SK-N-SH (cell line): Measurements from ENCODE around the gene USP19. TPM values are rescaled to one million over a fixed set of nuclear protein-coding genes. Genes with fewer than 3 reads are reported as not detected.

Source experiments
- CTCF ChIA-PET: fragments of 300-600, 350-600 bp; formaldehyde crosslinking; extraction: SDS; loops from one replicate; lab custom pipeline; 2021; lab: Yijun Ruan, JAX
- POLR2A ChIA-PET: fragments of 350-600 bp; sonication (Branson Sonifier 250); formaldehyde crosslinking; extraction: SDS; loops from one replicate; lab custom pipeline; 2020; ENCODE audit warnings: antibody characterized with exemption, inconsistent platforms; lab: Yijun Ruan, JAX
- DNase-seq: peaks from one replicate; pipeline ENCODE4 v3.0.0; 2012
- H2AFZ ChIP-seq: fragments of 200-600 bp; sonication (generic); 2 replicates; pipeline ENCODE4 v1.8.1; 2016; ENCODE audit warnings: antibody characterized with exemption, mild to moderate bottlenecking, low read depth
- H3F3A ChIP-seq: fragments of 200-600 bp; sonication (generic); replicated peaks from 2 replicates; pipeline ENCODE3; 2016; ENCODE audit warnings: antibody characterized with exemption, mild to moderate bottlenecking; ENCODE audit not compliant: insufficient read depth
- H3K27ac ChIP-seq, 2 experiments: fragments of 200-500 bp in 1 of 2; fragments of 200-600 bp in 1 of 2; sonication (Bioruptor generic) in 1 of 2; sonication (generic), shearing (Covaris generic) in 1 of 2; 2 replicates each; pipeline versions ENCODE4 v1.5.1 to v1.6.1; 2014 to 2016; ENCODE audit warnings: low read depth in 2 of 2, inconsistent platforms in 1 of 2, low read length in 1 of 2, mild to moderate bottlenecking in 1 of 2, mixed read lengths in 1 of 2
- H3K27me3 ChIP-seq: fragments of 200-600 bp; sonication (generic), shearing (Covaris generic); 2 replicates; pipeline ENCODE4 v1.6.1; 2016; ENCODE audit warnings: mixed run types; ENCODE audit not compliant: insufficient read depth
- H3K36me3 ChIP-seq, 2 experiments: fragments of 200-500 bp in 1 of 2; fragments of 200-600 bp in 1 of 2; sonication (Bioruptor generic) in 1 of 2; sonication (generic) in 1 of 2; replicated peaks in 1 of 2; 2 replicates each; pipeline versions ENCODE3 to v1.5.1; 2014 to 2016; ENCODE audit warnings: low read length in 1 of 2, mild to moderate bottlenecking in 1 of 2; ENCODE audit not compliant: insufficient read depth in 2 of 2, control insufficient read depth in 1 of 2
- H3K4me1 ChIP-seq, 2 experiments: fragments of 200-500 bp in 1 of 2; fragments of 200-600 bp in 1 of 2; sonication (Bioruptor generic) in 1 of 2; sonication (generic), shearing (Covaris generic) in 1 of 2; 2 replicates each; pipeline versions ENCODE4 v1.5.1 to v1.6.1; 2014 to 2016; ENCODE audit warnings: low read depth in 1 of 2, low read length in 1 of 2, mixed run types in 1 of 2; ENCODE audit not compliant: insufficient read depth in 2 of 2, control insufficient read depth in 1 of 2
- H3K4me2 ChIP-seq: fragments of 200-600 bp; sonication (generic), shearing (Covaris generic); 2 replicates; pipeline ENCODE4 v1.6.1; 2017; ENCODE audit warnings: mixed run types
- H3K4me3 ChIP-seq, 2 experiments: fragments of 200-500 bp in 1 of 2; fragments of 200-600 bp in 1 of 2; sonication (Bioruptor generic) in 1 of 2; sonication (generic), shearing (Covaris generic) in 1 of 2; 2 replicates each; pipeline versions ENCODE4 v1.5.1 to v1.8.1; 2014 to 2016; ENCODE audit warnings: low read depth in 2 of 2, inconsistent platforms in 1 of 2, low read length in 1 of 2, mild to moderate bottlenecking in 1 of 2, mixed read lengths in 1 of 2, moderate library complexity in 1 of 2
- H3K79me2 ChIP-seq: fragments of 200-600 bp; sonication (generic); 2 replicates; pipeline ENCODE4 v1.8.1; 2017; ENCODE audit warnings: mild to moderate bottlenecking; ENCODE audit not compliant: insufficient read depth
- H3K9ac ChIP-seq: fragments of 200-600 bp; sonication (generic); 2 replicates; pipeline ENCODE4 v1.6.1; 2017; ENCODE audit warnings: mixed run types
- H3K9me2 ChIP-seq: fragments of 200-600 bp; sonication (generic); 2 replicates; pipeline ENCODE4 v1.6.1; 2017; ENCODE audit warnings: mixed run types
- H3K9me3 ChIP-seq: fragments of 200-600 bp; sonication (generic); 2 replicates; pipeline ENCODE4 v1.6.1; 2017; ENCODE audit warnings: mixed run types, mild to moderate bottlenecking, moderate library complexity
- H4K20me1 ChIP-seq: fragments of 200-600 bp; sonication (generic); 2 replicates; pipeline ENCODE4 v1.6.1; 2017; ENCODE audit warnings: mild to moderate bottlenecking, mixed run types; ENCODE audit not compliant: insufficient read depth
- CTCF ChIP-seq: fragments of 200-600 bp; sonication (generic); IDR thresholded peaks from 2 replicates; pipeline ENCODE4 v1.6.1; 2017; ENCODE audit warnings: antibody characterized with exemption, mild to moderate bottlenecking, moderate library complexity
- ELF1 ChIP-seq: IDR thresholded peaks from 2 replicates; pipeline ENCODE4 v1.4.0; 2012
- EZH2phosphoT487 ChIP-seq: fragments of 200-600 bp; sonication (generic); IDR thresholded peaks from 2 replicates; pipeline ENCODE4 v1.6.1; 2017; ENCODE audit warnings: low read depth, mixed run types, mild to moderate bottlenecking, antibody characterized with exemption, moderate library complexity, borderline replicate concordance
- FOXJ3 ChIP-seq: sonication (generic); formaldehyde crosslinking; IDR thresholded peaks from 2 replicates; pipeline ENCODE4 v1.5.1; 2020; ENCODE audit warnings: mild to moderate bottlenecking, missing genetic modification reagents
- GABPA ChIP-seq: IDR thresholded peaks from 2 replicates; pipeline ENCODE4 v1.4.0; 2012; ENCODE audit warnings: low read depth, mild to moderate bottlenecking
- JUND ChIP-seq: IDR thresholded peaks from 2 replicates; pipeline ENCODE4 v1.4.0; 2012
- MAX ChIP-seq: IDR thresholded peaks from 2 replicates; pipeline ENCODE4 v1.4.0; 2012; ENCODE audit warnings: low read depth
- MXI1 ChIP-seq: IDR thresholded peaks from 2 replicates; pipeline ENCODE4 v1.6.1; 2012; ENCODE audit warnings: mild to moderate bottlenecking, low read depth, low read length, improper control_type of control experiment
- NFIC ChIP-seq: IDR thresholded peaks from 2 replicates; pipeline ENCODE4 v1.4.0; 2012; ENCODE audit warnings: borderline replicate concordance
- PBX3 ChIP-seq: IDR thresholded peaks from 2 replicates; pipeline ENCODE4; 2012
- RAD21 ChIP-seq: IDR thresholded peaks from 2 replicates; pipeline ENCODE4 v1.6.1; 2012; ENCODE audit warnings: mild to moderate bottlenecking, low read length
- RCOR1 ChIP-seq: fragments of 150-350 bp; IDR thresholded peaks from 2 replicates; pipeline ENCODE4 v1.6.1; 2017; ENCODE audit warnings: antibody characterized with exemption, low read length
- REST ChIP-seq: IDR thresholded peaks from 2 replicates; pipeline ENCODE4 v1.6.1; 2012; ENCODE audit warnings: mild to moderate bottlenecking, low read depth, low read length, moderate library complexity
- RFX5 ChIP-seq: IDR thresholded peaks from 2 replicates; pipeline ENCODE4 v1.6.1; 2012; ENCODE audit warnings: mild to moderate bottlenecking, improper control_type of control experiment, low read length
- SMC3 ChIP-seq: IDR thresholded peaks from 2 replicates; pipeline ENCODE4 v1.6.1; 2012; ENCODE audit warnings: low read depth, low read length, improper control_type of control experiment
- USF1 ChIP-seq: IDR thresholded peaks from 2 replicates; pipeline ENCODE4 v1.4.0; 2012; ENCODE audit warnings: low read depth, borderline replicate concordance
- YY1 ChIP-seq: IDR thresholded peaks from 2 replicates; pipeline ENCODE4 v1.4.0; 2012; ENCODE audit warnings: low read depth, mild to moderate bottlenecking
- ZBTB33 ChIP-seq: IDR thresholded peaks from 2 replicates; pipeline ENCODE4 v1.4.0; 2012; ENCODE audit warnings: low read depth, borderline replicate concordance
- WGBS: methylation state at CpG from one replicate; pipeline ENCODE4 v1.1.6; 2017; ENCODE audit warnings: low lambda C conversion rate; 5-methylcytosine and 5-hydroxymethylcytosine counted together
- polyA plus RNA-seq, 3 experiments: library from polyadenylated mRNA; depleted of rRNA; stranded (reverse); fragments of >200 nt; gene quantifications; 2 replicates each; pipeline ENCODE4 v1.2.3, GENCODE V29; 2012

USP19 gene
- polyA plus RNA-seq, 1 of the 3 experiments (the other 2 are of a cell fraction) = 75.6 TPM

GRCh38 chr3:49135499-49135898 lies 14.9 kb upstream of the USP19 start:
- no peaks in the 10 kb centered on the region for H3K9me2 ChIP-seq
- 78% methylated on average over 4 of the region's 4 CpGs for WGBS
- no peak overlapping the region for H3K4me3 ChIP-seq
- no peaks in the 10 kb centered on the region for H3K9me3 ChIP-seq
- H3K4me1 ChIP-seq = peaks cover 0 to 18% of the 10 kb centered on the region in 2 experiments; a peak in 1 of 4 replicates
- H3K79me2 ChIP-seq = peaks cover 24% of the 10 kb centered on the region
- H3F3A ChIP-seq = no peaks in the 10 kb centered on the region
- no peak overlapping the region for H2AFZ ChIP-seq
- CTCF ChIA-PET = interaction anchor here (1.9 kb wide), 1 partner anchor 35 kb away, joined by 6 read pairs; the partner anchor contains the start of gene KLHDC8B
- H3K4me2 ChIP-seq = no peak overlapping the region
- no peaks in the 10 kb centered on the region for H4K20me1 ChIP-seq
- H3K36me3 ChIP-seq = peaks cover 0 to 4% of the 10 kb centered on the region in 2 experiments
- H3K9ac ChIP-seq = no peak overlapping the region
- POLR2A ChIA-PET = no interaction called here
- TF ChIP-seq EZH2phosphoT487 = no peak
- TF ChIP-seq RFX5 = no peak
- no peak for TF ChIP-seq MXI1
- no peak for TF ChIP-seq ZBTB33
- no peak for TF ChIP-seq NFIC
- TF ChIP-seq PBX3 = no peak
- no peak for TF ChIP-seq MAX
- no peak for TF ChIP-seq CTCF
- TF ChIP-seq RCOR1 = no peak
- no peak for TF ChIP-seq YY1
- no peak for TF ChIP-seq RAD21
- no peak for TF ChIP-seq FOXJ3 (CRISPR knock-in tag)
- TF ChIP-seq GABPA = no peak
- TF ChIP-seq JUND = no peak
- no peak for TF ChIP-seq ELF1
- no peak for TF ChIP-seq USF1
- no peak for TF ChIP-seq REST
- no peak for TF ChIP-seq SMC3
- no peak for DNase-seq
- no peak overlapping the region for H3K27ac ChIP-seq
- no peaks in the 10 kb centered on the region for H3K27me3 ChIP-seq
